Measurements from ENCODE around the gene TSPEAR. TPM values are rescaled to one million over a fixed set of nuclear protein-coding genes. Genes with fewer than 3 reads are reported as not detected.
"Not testable (repeated sequence)": the region's sequence is repeated elsewhere in the genome, so short reads cannot be mapped to it uniquely, and the experiment has no call there.

TSPEAR gene
- total RNA-seq, 2 experiments from 2014 or later, result not detected

GRCh38 chr21:44592446-44593311 lies 118.7 kb downstream of the TSPEAR start, which contains the start of gene KRTAP10-6:
Gene KRTAP10-6, minus strand, starts transcription at chr21:44592505. Its CDS starts 21 bp downstream, at chr21:44592484.
- Mint-ChIP-seq H3K4me1 (ENCODE audit: low read depth) (no peaks in the 10 kb centered on the region), H3K27ac (no peak within 1 kb of the TSS), H3K27me3 (peaks cover 19% of the 10 kb centered on the region), H3K9me3 (no peaks in the 10 kb centered on the region), H3K36me3 (ENCODE audit: low read depth) (no peaks in the 10 kb centered on the region), H3K4me3 (no peak within 1 kb of the TSS)
- Histone ChIP-seq H3K4me1 (ENCODE audit: insufficient read depth, low read length) (no peaks in the 10 kb centered on the region), H3K27ac (ENCODE audit: low read depth in 1 of 2, low read length in 2 of 2) (no peak within 1 kb of the TSS), H3K36me3 (ENCODE audit: insufficient read depth, low read length) (no peaks in the 10 kb centered on the region), H3K9me3 (ENCODE audit: control insufficient read depth in 1 of 2, insufficient read depth in 1 of 2, low read length in 2 of 2) (no peaks in the 10 kb centered on the region), H3K4me3 (ENCODE audit: low read length) (no peak within 1 kb of the TSS), H3K27me3 (ENCODE audit: control insufficient read depth in 1 of 2, insufficient read depth in 2 of 2, low read length in 2 of 2) (peaks cover 0 to 3% of the 10 kb centered on the region in 2 experiments)
- intact Hi-C loops (cut with DNase I, micrococcal nuclease), result no loop called here
- CTCF ChIA-PET, result no interaction called here
- TF ChIP-seq CTCF (IDR thresholded peaks at IDR 0.05), result no peak
- POLR2A ChIA-PET, result no interaction called here
- ATAC-seq (ENCODE audit: poor library complexity) (no peak), DNase-seq (no peak)

GRCh38 chr21:44591801-44592130 lies 119.6 kb downstream of the TSPEAR start:
- H3K27ac Mint-ChIP-seq; H3K27me3 ChIP-seq (ENCODE audit: control insufficient read depth in 1 of 2, insufficient read depth in 2 of 2, low read length in 2 of 2); intact Hi-C loops (cut with DNase I, micrococcal nuclease); H3K36me3 ChIP-seq (ENCODE audit: insufficient read depth, low read length); H3K4me3 Mint-ChIP-seq; DNase-seq; ATAC-seq (ENCODE audit: poor library complexity); H3K4me1 Mint-ChIP-seq (ENCODE audit: low read depth); CTCF ChIA-PET; H3K9me3 ChIP-seq (ENCODE audit: control insufficient read depth in 1 of 2, insufficient read depth in 1 of 2, low read length in 2 of 2); H3K36me3 Mint-ChIP-seq (ENCODE audit: low read depth); H3K4me3 ChIP-seq (ENCODE audit: low read length); POLR2A ChIA-PET; H3K9me3 Mint-ChIP-seq; H3K4me1 ChIP-seq (ENCODE audit: insufficient read depth, low read length); H3K27ac ChIP-seq (ENCODE audit: low read depth in 1 of 2, low read length in 2 of 2): not testable (repeated sequence)
- peaks cover 26% of the 10 kb centered on the region for H3K27me3 Mint-ChIP-seq

GRCh38 chr21:44590897-44591800 lies 120.2 kb downstream of the TSPEAR start:
- DNase-seq; intact Hi-C loops (cut with DNase I, micrococcal nuclease); ATAC-seq (ENCODE audit: poor library complexity); POLR2A ChIA-PET; H3K27ac Mint-ChIP-seq; H3K4me1 ChIP-seq (ENCODE audit: insufficient read depth, low read length); H3K9me3 ChIP-seq (ENCODE audit: control insufficient read depth in 1 of 2, insufficient read depth in 1 of 2, low read length in 2 of 2); H3K4me3 ChIP-seq (ENCODE audit: low read length); H3K4me1 Mint-ChIP-seq (ENCODE audit: low read depth); H3K36me3 Mint-ChIP-seq (ENCODE audit: low read depth); H3K27ac ChIP-seq (ENCODE audit: low read depth in 1 of 2, low read length in 2 of 2); H3K36me3 ChIP-seq (ENCODE audit: insufficient read depth, low read length); H3K27me3 ChIP-seq (ENCODE audit: control insufficient read depth in 1 of 2, insufficient read depth in 2 of 2, low read length in 2 of 2); H3K4me3 Mint-ChIP-seq; CTCF ChIA-PET; H3K9me3 Mint-ChIP-seq: not testable (repeated sequence)
- peaks cover 30% of the 10 kb centered on the region for H3K27me3 Mint-ChIP-seq

GRCh38 chr21:44590311-44590721 lies 121.1 kb downstream of the TSPEAR start:
- intact Hi-C loops (cut with DNase I, micrococcal nuclease), result no loop called here
- H3K4me3 Mint-ChIP-seq, result no peak overlapping the region

More at GRCh38 chr21:44590311-44590721, 121.1 kb downstream of the TSPEAR start:
- H3K9me3 Mint-ChIP-seq, result no peaks in the 10 kb centered on the region
- ATAC-seq (ENCODE audit: poor library complexity), result no peak
- Histone ChIP-seq H3K27ac (ENCODE audit: low read depth in 1 of 2, low read length in 2 of 2) (no peak overlapping the region), H3K9me3 (ENCODE audit: control insufficient read depth in 1 of 2, insufficient read depth in 1 of 2, low read length in 2 of 2) (peaks cover 0 to 3% of the 10 kb centered on the region in 2 experiments), H3K4me3 (ENCODE audit: low read length) (no peak overlapping the region), H3K4me1 (ENCODE audit: insufficient read depth, low read length) (no peaks in the 10 kb centered on the region), H3K36me3 (ENCODE audit: insufficient read depth, low read length) (no peaks in the 10 kb centered on the region), H3K27me3 (ENCODE audit: control insufficient read depth in 1 of 2, insufficient read depth in 2 of 2, low read length in 2 of 2) (peaks cover 0 to 14% of the 10 kb centered on the region in 2 experiments)
- POLR2A ChIA-PET, result no interaction called here
- CTCF ChIA-PET, result no interaction called here
- H3K4me1 Mint-ChIP-seq (ENCODE audit: low read depth), result no peaks in the 10 kb centered on the region
- no peak for TF ChIP-seq CTCF (IDR thresholded peaks at IDR 0.05)
- no peaks in the 10 kb centered on the region for H3K36me3 Mint-ChIP-seq (ENCODE audit: low read depth)
- no peak overlapping the region for H3K27ac Mint-ChIP-seq
- peaks cover 37% of the 10 kb centered on the region for H3K27me3 Mint-ChIP-seq
- no peak for DNase-seq
